T1000 (cell line): ENCODE results near the gene KIAA1586.

Experiments used
- DNase-seq: peaks from one replicate; lab custom pipeline; 2025; ENCODE audit warnings: mixed read lengths; lab: John Stamatoyannopoulos, UW

KIAA1586 gene

DNA sequence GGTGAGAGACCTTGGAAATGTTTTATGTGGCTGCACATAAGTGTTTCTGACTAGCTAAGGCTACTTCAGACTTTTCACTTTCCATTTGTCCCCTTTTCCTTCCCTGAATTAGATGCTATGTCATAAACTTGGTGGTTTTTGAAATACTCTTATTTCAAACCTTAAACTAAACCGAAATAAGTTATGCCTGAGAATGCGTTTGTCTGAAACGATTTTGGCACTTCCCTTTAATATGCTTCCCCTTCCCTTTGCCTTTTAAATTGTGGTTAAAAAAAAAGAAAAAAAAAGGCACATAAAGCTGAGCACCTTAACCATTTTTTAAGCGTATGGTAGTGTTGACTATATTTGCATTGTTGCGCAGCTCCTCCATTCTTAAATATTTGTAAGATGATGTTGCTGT, 57.8 kb downstream of the KIAA1586 start:
- no peak for DNase-seq
